HCT116 (cell line): Measurements from ENCODE around the gene RCAN2.

Source experiments
- EZH2 ChIP-seq: fragments of 200-600 bp; sonication (generic); IDR thresholded peaks from 2 replicates; pipeline ENCODE4 v1.6.1; 2017; ENCODE audit warnings: antibody characterized with exemption, mixed run types
- EZH2phosphoT487 ChIP-seq: fragments of 200-600 bp; IDR thresholded peaks from 2 replicates; pipeline ENCODE4 v1.6.1; 2018; ENCODE audit warnings: antibody characterized with exemption, borderline replicate concordance
- FOSL1 ChIP-seq: IDR thresholded peaks from 2 replicates; pipeline ENCODE4 v1.6.1; 2012; ENCODE audit warnings: low read depth
- JUND ChIP-seq: IDR thresholded peaks from 2 replicates; pipeline ENCODE4 v1.6.1; 2012
- MAX ChIP-seq: IDR thresholded peaks from 2 replicates; pipeline ENCODE4 v1.6.1; 2012
- POLR2A ChIP-seq: IDR thresholded peaks from 2 replicates; pipeline ENCODE4 v1.7.0; 2011; ENCODE audit warnings: borderline replicate concordance; ENCODE audit not compliant: insufficient read depth, insufficient read length; ENCODE audit errors: extremely low read depth
- POLR2AphosphoS5 ChIP-seq: IDR thresholded peaks from 2 replicates; pipeline ENCODE4 v1.6.1; 2011; ENCODE audit warnings: mild to moderate bottlenecking, low read depth, low read length, moderate library complexity
- REST ChIP-seq: IDR thresholded peaks from 2 replicates; pipeline ENCODE4 v1.6.1; 2012; ENCODE audit warnings: low read depth
- ZFX ChIP-seq: fragments of 450-650 bp; IDR thresholded peaks from 2 replicates; pipeline ENCODE4 v1.6.1; 2017
- ZNF274 ChIP-seq: fragments of 200-500 bp; sonication (Bioruptor generic); IDR thresholded peaks from 2 replicates; pipeline ENCODE4 v1.6.1; 2014; ENCODE audit warnings: mild to moderate bottlenecking, low read depth, low read length, inconsistent platforms
- TF ChIP-seq, protein P1 (sequence below), 3 experiments: fragments of 200-600 bp in 1 of 3; sonication (generic) in 1 of 3; IDR thresholded peaks in 2 of 3; conservative IDR thresholded peaks in 1 of 3; 2 replicates each; pipeline ENCODE4 v1.5.1; 2012 to 2017; ENCODE audit warnings: low read depth in 2 of 3, low read length in 2 of 3, antibody characterized with exemption in 1 of 3, borderline replicate concordance in 1 of 3, control low read depth in 1 of 3, mild to moderate bottlenecking in 1 of 3, mixed read lengths in 1 of 3, mixed run types in 1 of 3, moderate library complexity in 1 of 3; ENCODE audit not compliant: insufficient read depth in 1 of 3
- TF ChIP-seq, protein P2 (sequence below): IDR thresholded peaks from 2 replicates; pipeline ENCODE4 v1.6.1; 2011; ENCODE audit warnings: mild to moderate bottlenecking, low read length, moderate library complexity; ENCODE audit not compliant: insufficient replicate concordance; ENCODE audit errors: extremely low read depth

DNA sequence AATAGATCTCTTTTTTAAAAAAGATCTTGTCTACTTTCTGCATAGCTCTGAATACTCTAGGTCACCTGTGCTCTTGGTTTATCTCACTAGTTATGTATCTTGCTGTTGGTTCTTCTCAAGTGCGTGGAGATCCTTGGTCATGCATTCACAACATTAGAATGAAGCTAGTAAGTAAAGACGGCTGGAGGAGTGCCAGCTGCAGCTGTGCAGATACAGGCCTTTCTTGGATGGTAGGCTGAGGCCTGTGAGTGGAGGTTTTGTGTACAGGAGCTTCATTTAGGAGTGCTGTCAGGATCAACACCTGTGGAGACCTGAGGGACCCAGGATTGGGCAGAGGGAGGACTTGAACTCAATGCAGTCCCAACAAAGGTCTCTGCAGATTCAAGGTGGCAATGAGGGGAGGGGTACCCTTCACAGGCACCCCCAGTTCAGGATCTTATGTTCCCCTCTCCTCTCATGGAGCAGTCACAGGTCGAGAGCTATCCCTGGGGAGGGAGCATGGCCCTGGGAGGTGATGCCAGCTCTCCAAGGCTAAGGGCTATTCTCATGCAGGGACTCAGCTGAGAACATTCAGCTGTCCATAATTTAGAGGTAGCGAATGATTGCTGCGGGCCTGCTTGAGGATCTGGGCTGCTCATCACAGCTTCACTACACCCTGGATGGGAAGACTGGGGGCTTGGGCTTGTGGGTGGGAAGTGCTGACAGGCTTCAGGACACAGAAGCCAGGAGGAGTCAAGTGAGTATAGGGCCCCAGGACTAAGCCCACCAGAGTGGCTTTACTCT lies 221.6 kb downstream of the RCAN2 start:
- TF ChIP-seq POLR2A, result no peak
- TF ChIP-seq, protein P1, sequence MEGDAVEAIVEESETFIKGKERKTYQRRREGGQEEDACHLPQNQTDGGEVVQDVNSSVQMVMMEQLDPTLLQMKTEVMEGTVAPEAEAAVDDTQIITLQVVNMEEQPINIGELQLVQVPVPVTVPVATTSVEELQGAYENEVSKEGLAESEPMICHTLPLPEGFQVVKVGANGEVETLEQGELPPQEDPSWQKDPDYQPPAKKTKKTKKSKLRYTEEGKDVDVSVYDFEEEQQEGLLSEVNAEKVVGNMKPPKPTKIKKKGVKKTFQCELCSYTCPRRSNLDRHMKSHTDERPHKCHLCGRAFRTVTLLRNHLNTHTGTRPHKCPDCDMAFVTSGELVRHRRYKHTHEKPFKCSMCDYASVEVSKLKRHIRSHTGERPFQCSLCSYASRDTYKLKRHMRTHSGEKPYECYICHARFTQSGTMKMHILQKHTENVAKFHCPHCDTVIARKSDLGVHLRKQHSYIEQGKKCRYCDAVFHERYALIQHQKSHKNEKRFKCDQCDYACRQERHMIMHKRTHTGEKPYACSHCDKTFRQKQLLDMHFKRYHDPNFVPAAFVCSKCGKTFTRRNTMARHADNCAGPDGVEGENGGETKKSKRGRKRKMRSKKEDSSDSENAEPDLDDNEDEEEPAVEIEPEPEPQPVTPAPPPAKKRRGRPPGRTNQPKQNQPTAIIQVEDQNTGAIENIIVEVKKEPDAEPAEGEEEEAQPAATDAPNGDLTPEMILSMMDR (IDR thresholded peaks at IDR 0.05 in 2 of 3, conservative IDR thresholded peaks at IDR 0.05 in 1 of 3; ENCODE audit: borderline replicate concordance in 1 of 3, insufficient read depth in 1 of 3, low read depth in 2 of 3, low read length in 2 of 3), result no peak
- no peak for TF ChIP-seq ZNF274
- TF ChIP-seq, protein P2, sequence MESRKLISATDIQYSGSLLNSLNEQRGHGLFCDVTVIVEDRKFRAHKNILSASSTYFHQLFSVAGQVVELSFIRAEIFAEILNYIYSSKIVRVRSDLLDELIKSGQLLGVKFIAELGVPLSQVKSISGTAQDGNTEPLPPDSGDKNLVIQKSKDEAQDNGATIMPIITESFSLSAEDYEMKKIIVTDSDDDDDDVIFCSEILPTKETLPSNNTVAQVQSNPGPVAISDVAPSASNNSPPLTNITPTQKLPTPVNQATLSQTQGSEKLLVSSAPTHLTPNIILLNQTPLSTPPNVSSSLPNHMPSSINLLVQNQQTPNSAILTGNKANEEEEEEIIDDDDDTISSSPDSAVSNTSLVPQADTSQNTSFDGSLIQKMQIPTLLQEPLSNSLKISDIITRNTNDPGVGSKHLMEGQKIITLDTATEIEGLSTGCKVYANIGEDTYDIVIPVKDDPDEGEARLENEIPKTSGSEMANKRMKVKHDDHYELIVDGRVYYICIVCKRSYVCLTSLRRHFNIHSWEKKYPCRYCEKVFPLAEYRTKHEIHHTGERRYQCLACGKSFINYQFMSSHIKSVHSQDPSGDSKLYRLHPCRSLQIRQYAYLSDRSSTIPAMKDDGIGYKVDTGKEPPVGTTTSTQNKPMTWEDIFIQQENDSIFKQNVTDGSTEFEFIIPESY, result no peak
- TF ChIP-seq EZH2phosphoT487, result no peak
- TF ChIP-seq POLR2AphosphoS5, result no peak
- TF ChIP-seq REST, result no peak
- TF ChIP-seq FOSL1, result no peak
- no peak for TF ChIP-seq EZH2
- no peak for TF ChIP-seq ZFX
- no peak for TF ChIP-seq MAX
- no peak for TF ChIP-seq JUND
